Stimulated activated naive CD4-positive, alpha-beta T cell treated with Interleukin-2 at 50 U/mL for 16 hours (primary cell): ENCODE measurements around the gene SERPINA12.
"Not testable (repeated sequence)": the region's sequence is repeated elsewhere in the genome, so short reads cannot be mapped to it uniquely, and the experiment has no call there.

Experiments used
- DNase-seq: peaks from one replicate; lab custom pipeline; 2025; lab: John Stamatoyannopoulos, UW

The SERPINA12 gene

DNA sequence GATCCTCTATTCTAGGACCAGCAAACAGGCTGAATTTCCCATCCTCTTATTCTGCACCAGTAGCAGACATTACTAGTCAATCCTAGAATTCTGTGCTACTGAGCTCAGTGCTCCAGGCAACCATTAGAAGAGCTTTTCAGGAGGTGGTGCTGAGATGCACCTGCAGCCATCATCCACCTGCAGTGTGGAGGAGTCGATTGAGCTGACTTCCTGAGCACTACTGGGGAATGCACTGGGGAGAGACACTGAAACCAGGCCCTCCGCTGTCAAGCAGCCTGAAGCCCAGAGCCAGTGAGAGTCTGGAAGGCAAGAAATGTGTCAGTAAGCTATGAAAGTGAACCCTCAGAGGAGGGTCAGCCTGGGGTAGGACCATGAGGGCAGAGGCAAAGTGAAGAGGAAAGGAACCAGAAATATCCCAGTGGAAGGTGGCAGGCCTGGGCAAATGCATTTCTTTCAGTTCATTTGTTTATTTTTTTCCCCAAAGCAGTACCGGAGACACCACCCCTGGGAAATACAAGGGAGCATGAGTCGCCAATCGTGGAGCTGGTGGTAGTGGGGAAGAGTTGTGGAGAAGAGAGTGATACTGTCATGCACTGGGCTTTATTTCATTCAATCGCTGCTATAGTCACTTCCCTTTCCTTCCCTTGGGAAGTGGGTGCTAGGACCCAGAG lies 28.9 kb upstream of the SERPINA12 start:
- DNase-seq: no peak

DNA sequence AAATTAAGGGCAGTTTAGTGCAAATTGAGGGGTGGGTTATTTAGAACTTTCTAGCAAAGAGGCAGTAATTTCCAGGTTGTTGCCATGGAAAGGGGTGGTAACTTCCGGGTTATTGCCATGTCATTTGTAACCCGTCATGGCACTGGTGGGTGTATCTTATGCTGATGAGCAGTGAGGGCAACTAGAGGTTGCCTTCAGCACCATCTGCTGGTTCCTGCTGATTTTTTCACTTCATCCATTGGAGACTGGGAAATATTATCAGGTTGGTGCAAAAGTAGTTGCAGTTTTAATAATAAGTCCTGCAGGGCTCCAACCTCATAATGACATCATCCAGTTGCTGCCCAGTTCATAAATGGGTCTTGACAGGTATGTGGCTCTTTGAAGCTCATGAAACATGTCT lies 27.6 kb upstream of the SERPINA12 start:
- no peak for DNase-seq

- no peak for DNase-seq
These were observed 26.2 kb upstream of the SERPINA12 start for GRCh38 chr14:94535506-94535905.

GRCh38 chr14:94532447-94532846 lies 23.2 kb upstream of the SERPINA12 start:
- no peak for DNase-seq

GRCh38 chr14:94531187-94531586 lies 21.9 kb upstream of the SERPINA12 start:
- DNase-seq: no peak

DNA sequence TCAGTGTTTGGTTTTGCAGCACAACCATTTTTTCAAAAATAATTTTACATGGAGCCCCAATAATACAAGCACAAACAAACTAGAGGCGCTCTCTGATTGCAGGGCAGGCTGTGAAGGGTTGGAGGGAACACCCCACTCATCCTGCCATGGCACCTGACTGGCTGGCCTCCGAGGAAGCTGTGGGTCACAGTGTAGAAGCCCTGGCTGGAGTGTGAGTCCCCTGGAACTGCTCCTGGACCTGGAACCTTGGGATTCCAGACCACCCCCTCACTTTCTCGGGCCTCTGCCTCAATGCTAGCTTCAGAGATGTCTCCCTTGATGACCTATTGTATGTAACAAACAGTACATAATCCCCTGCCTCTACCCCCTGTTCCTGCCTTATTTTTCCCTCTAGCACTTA lies 14.8 kb upstream of the SERPINA12 start:
- DNase-seq: no peak

GRCh38 chr14:94523265-94523664 lies 14.0 kb upstream of the SERPINA12 start:
- DNase-seq: no peak

- no peak for DNase-seq
These were observed 13.0 kb upstream of the SERPINA12 start for GRCh38 chr14:94522115-94522724.

- DNase-seq: no peak
These were observed 12.3 kb upstream of the SERPINA12 start for GRCh38 chr14:94521375-94522114.

DNA sequence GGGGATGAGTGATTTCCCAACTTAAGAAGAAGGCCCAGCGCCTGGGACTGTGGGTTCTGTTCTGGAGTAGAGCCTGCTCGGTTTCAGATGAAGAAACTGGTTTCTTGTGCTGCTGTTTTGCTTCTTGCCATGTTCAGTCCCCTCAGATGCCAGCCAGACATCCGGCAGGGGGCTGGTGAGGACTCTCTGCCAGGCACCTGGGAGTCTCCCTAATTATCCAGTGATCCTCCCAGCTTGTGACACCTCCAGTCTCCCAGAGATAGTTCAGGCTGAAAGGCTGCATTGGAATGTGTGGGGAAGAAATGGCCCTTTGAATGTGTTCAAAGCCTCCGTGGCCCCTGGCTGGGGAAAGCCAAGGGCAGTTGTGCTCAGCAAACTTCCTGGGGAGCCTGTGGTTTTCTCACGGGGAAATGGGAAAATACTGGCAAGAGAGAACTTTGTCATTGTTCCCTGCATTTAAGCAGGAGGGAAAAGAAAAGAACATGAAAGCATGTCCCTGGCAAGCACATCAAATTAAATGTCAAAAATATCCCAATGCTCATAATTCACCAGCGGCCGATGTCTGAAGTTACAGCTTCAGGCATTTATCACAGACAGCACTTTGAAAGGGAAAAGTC lies 8.5 kb upstream of the SERPINA12 start:
- no peak for DNase-seq

GRCh38 chr14:94517248-94517640 lies 8.0 kb upstream of the SERPINA12 start:
- no peak for DNase-seq

DNA sequence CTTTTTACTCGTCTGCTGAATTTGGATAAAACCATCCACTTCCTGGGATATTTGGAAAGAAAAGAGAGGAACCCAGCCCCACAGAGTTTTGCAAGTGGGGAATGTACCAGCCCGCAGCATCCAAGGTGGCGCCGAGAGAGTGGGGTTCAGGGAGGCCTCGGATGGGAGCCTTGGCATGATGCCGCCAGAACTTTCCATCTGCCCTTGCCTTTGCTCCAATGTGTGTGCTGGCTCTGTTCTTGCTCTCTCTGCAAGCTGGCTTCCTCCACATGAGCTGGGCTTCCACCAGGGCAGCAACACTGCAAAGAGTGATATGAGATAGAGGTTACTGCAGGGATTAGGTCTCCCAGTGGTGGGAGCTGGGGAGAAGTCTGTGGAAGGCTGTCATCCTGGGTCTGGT lies 6.6 kb upstream of the SERPINA12 start:
- no peak for DNase-seq

DNA sequence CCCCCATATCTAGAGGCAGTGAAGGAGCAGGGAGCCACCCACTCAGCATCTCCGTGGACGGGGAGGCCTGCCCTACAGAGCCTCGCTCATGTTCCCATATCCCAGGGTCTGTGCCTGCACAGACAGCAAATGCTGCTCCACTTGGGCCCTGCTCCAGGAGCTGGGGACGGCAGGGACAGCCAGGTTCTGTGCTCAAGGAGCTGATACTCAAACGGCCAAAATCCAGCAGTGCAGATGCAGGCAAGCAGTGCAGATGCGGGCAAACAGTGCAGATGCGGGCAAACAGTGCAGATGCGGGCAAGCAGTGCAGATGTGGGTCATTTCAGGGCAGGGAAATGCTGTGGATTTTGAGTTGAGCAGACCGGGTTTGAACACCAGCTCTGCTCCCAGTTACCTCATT lies 6.2 kb upstream of the SERPINA12 start:
- DNase-seq: no peak

DNA sequence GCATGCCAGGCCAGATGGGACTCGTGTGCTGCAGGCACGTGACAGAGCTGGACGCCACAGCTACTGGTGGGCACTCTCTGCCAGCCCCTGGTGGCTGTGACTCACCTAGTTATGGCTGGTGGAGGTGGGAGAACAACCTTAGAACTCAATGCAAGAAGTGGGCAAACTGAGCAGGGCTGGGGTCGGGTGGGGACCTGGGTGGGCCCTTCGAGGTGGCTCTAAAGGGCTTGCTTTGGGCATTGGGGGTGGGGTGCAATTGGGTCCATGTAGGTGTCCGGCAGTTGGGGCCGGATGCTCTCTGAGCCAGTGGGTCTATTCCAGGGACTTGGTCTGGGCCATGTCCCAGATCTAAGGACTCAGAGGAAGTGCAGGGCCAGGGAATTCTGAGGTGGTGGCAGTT lies 5.1 kb upstream of the SERPINA12 start:
- no peak for DNase-seq

GRCh38 chr14:94510481-94510880 lies 1.2 kb upstream of the SERPINA12 start:
- not testable (repeated sequence) for DNase-seq

GRCh38 chr14:94505641-94506040 lies 3.6 kb downstream of the SERPINA12 start:
- no peak for DNase-seq

DNA sequence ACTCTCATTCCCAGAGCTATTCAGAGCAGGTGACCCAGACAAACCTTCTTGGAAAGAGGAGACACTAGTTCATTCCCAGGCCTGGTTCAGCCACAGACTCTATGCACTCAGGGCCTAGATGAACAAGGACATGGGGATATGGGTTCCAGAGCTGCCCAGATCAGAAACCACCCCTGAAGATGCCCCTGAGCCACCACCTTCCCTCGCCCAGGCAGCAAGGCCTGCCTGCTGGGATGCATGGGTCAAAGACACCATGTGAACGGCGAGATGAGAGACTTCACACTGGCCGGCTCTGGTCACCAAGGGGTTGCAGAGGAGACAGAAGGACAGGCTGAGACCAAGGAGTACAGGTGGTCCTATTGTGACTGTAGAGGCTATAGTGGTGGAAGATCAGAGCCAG lies 4.1 kb downstream of the SERPINA12 start:
- no peak for DNase-seq

GRCh38 chr14:94501588-94502516 lies 7.4 kb downstream of the SERPINA12 start:
- no peak for DNase-seq

- DNase-seq: no peak
These were observed 9.0 kb downstream of the SERPINA12 start for GRCh38 chr14:94500264-94500663.

GRCh38 chr14:94499673-94500072 lies 9.6 kb downstream of the SERPINA12 start:
- no peak for DNase-seq

GRCh38 chr14:94498215-94498614 lies 11.1 kb downstream of the SERPINA12 start:
- DNase-seq: no peak

DNA sequence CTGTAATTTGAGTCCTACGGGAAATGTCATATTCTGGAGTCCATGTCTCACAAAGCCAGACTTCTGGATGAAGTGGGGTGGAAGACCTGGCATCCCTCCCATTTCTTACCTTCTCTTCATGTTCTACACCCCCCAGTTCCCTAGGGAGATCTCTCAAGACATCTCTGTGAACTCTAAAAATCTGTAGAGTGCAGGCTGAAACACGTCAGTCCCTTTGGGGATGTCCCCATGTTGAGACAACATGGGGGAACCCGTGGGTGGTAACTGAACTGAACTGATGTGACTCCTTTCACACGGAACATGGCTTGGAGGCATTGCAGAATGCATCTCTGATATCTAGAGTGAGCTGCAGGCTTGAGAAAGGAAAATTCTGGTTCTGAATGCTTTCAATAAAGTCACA lies 15.2 kb downstream of the SERPINA12 start:
- DNase-seq: no peak
